K562 (cell line): ENCODE data around the gene HMBS. TPM values are rescaled to one million over a fixed set of nuclear protein-coding genes. Genes with fewer than 3 reads are reported as not detected.

Source experiments
- ARNT ChIP-seq, 2 experiments: fragments of 450-650 bp; IDR thresholded peaks; 2 replicates each; pipeline ENCODE4 v1.6.1; 2016; ENCODE audit warnings: mild to moderate bottlenecking in 1 of 2
- CBFB ChIP-seq: sonication (generic); formaldehyde crosslinking; IDR thresholded peaks from 2 replicates; pipeline ENCODE4 v1.4.0; 2020; ENCODE audit warnings: mild to moderate bottlenecking, missing genetic modification reagents
- DLX4 ChIP-seq: fragments of 250-450 bp; sonication (Bioruptor Pico); IDR thresholded peaks from 2 replicates; pipeline ENCODE4 v1.6.1; 2021; ENCODE audit warnings: mild to moderate bottlenecking
- HCFC1 ChIP-seq: IDR thresholded peaks from 2 replicates; pipeline ENCODE4 v1.6.1; 2012; ENCODE audit warnings: low read depth, low read length, improper control_type of control experiment
- HNRNPLL ChIP-seq: fragments of 200-400 bp; formaldehyde crosslinking; IDR thresholded peaks from 2 replicates; pipeline ENCODE4 v1.6.1; 2017; ENCODE audit warnings: low read length, low read depth, mild to moderate bottlenecking; ENCODE audit not compliant: poor library complexity, severe bottlenecking
- MEIS2 ChIP-seq: fragments of 450-650 bp; IDR thresholded peaks from 2 replicates; pipeline ENCODE4 v1.6.1; 2014; ENCODE audit warnings: mild to moderate bottlenecking; ENCODE audit not compliant: partially characterized antibody
- MYC ChIP-seq, 2 experiments: fragments of 250-450 bp in 1 of 2; sonication (Bioruptor Pico) in 1 of 2; IDR thresholded peaks; 2 replicates each; pipeline versions ENCODE4 v1.5.1 to v1.6.1; 2012 to 2021; ENCODE audit warnings: low read depth in 2 of 2, borderline replicate concordance in 1 of 2, improper control_type of control experiment in 1 of 2, low read length in 1 of 2, mild to moderate bottlenecking in 1 of 2, moderate library complexity in 1 of 2
- NR4A1 ChIP-seq, 2 experiments: fragments of 250-450 bp in 1 of 2; fragments of 450-650 bp in 1 of 2; sonication (Bioruptor Pico) in 1 of 2; IDR thresholded peaks; 2 replicates each; pipeline versions ENCODE4 v1.4.0 to v1.6.1; 2016 to 2020; ENCODE audit warnings: mild to moderate bottlenecking in 2 of 2, missing compliant biosample characterization in 1 of 2, missing genetic modification characterization in 1 of 2, moderate library complexity in 1 of 2
- NRF1 ChIP-seq, 2 experiments: fragments of 450-650 bp; IDR thresholded peaks in 1 of 2; conservative IDR thresholded peaks in 1 of 2; 2 replicates each; pipeline ENCODE4 v1.6.1; 2014; ENCODE audit warnings: mild to moderate bottlenecking in 2 of 2
- PHTF2 ChIP-seq: fragments of 250-450 bp; sonication (Bioruptor Pico); IDR thresholded peaks from 2 replicates; pipeline ENCODE4 v1.5.0; 2021; ENCODE audit warnings: mild to moderate bottlenecking
- POLR2B ChIP-seq: fragments of 450-650 bp; IDR thresholded peaks from 2 replicates; pipeline ENCODE4 v1.6.1; 2018; ENCODE audit warnings: low read depth; ENCODE audit not compliant: partially characterized antibody
- PTBP1 ChIP-seq: fragments of 200-400 bp; formaldehyde crosslinking; IDR thresholded peaks from 2 replicates; pipeline ENCODE4 v1.6.1; 2017; ENCODE audit warnings: low read depth, low read length
- PURB ChIP-seq: sonication (generic); formaldehyde crosslinking; IDR thresholded peaks from 2 replicates; pipeline ENCODE4 v1.9.0; 2021; ENCODE audit warnings: low read depth, mild to moderate bottlenecking, missing genetic modification reagents
- ZNF253 ChIP-seq: fragments of 250-450 bp; sonication (Bioruptor Pico); conservative IDR thresholded peaks from 2 replicates; pipeline ENCODE4 v1.6.1; 2021; ENCODE audit warnings: mild to moderate bottlenecking
- ZNF324 ChIP-seq: fragments of 250-450 bp; sonication (Bioruptor Pico); IDR thresholded peaks from 2 replicates; pipeline ENCODE4 v1.4.0; 2020; ENCODE audit warnings: mild to moderate bottlenecking
- ZNF592 ChIP-seq: fragments of 450-650 bp; IDR thresholded peaks from 2 replicates; pipeline ENCODE4 v1.6.1; 2017; ENCODE audit warnings: antibody characterized with exemption, mild to moderate bottlenecking
- polyA plus RNA-seq, 8 experiments: library from polyadenylated mRNA; depleted of rRNA in 4 of 8; stranded (reverse) in 5 of 8; unstranded in 3 of 8; fragments of >200 nt; fragmentation: Nextera tagmentation in 2 of 8; fragmentation: Illumina TruSeq in 1 of 8; extraction: Ambion mirVana in 2 of 8; extraction: Trizol in 1 of 8; gene quantifications; 2 replicates each; pipeline versions ENCODE4 v1.2.1 to v1.2.3, GENCODE V29; 2011 to 2014; ENCODE audit warnings: inconsistent platforms in 1 of 8, missing spikeins in 1 of 8
- total RNA-seq, 7 experiments: library from RNA; depleted of rRNA in 6 of 7; stranded (reverse); fragments of >200 nt in 6 of 7; fragmentation: Illumina TruSeq in 2 of 7; extraction: Trizol in 2 of 7; gene quantifications; 2 replicates each; pipeline versions ENCODE4 v1.2.1 to v1.2.3, GENCODE V29; 2011 to 2021; ENCODE audit warnings: low replicate concordance in 1 of 7
- TF ChIP-seq, protein P1 (sequence below), 2 experiments: fragments of 450-650 bp in 1 of 2; sonication (generic) in 1 of 2; formaldehyde crosslinking; conservative IDR thresholded peaks; 2 replicates each; pipeline versions ENCODE4 v1.4.0 to v1.8.1; 2020 to 2022; ENCODE audit warnings: mild to moderate bottlenecking in 1 of 2, missing genetic modification reagents in 1 of 2
- TF ChIP-seq, protein P2 (sequence below): fragments of 450-650 bp; IDR thresholded peaks from 2 replicates; pipeline ENCODE4 v1.6.1; 2016
- TF ChIP-seq, protein P3 (sequence below): sonication (generic); formaldehyde crosslinking; IDR thresholded peaks from 2 replicates; pipeline ENCODE4 v1.8.1; 2023; ENCODE audit warnings: mild to moderate bottlenecking, missing genetic modification reagents

Gene HMBS
- total and polyA plus RNA-seq, 9 of the 15 experiments (the other 6 are each of a cell fraction or from before 2014, with no cell fraction given) = 56.9 to 385 (median 286) TPM

GRCh38 chr11:119115484-119116234 is 31.0 kb downstream of the HMBS start (continued):
- TF ChIP-seq NR4A1 (CRISPR knock-in tag; IDR thresholded peaks at IDR 0.05) (no peak), NR4A1 (tag; IDR thresholded peaks at IDR 0.05) (no peak), PHTF2 (CRISPR knock-in tag) (no peak), HCFC1 (no peak), NRF1 (conservative IDR thresholded peaks at IDR 0.05 in 1 of 2, IDR thresholded peaks at IDR 0.05 in 1 of 2) (peak; percentile 72 to 76), HNRNPLL (peak; percentile 31), DLX4 (CRISPR knock-in tag) (no peak), PTBP1 (no peak), PURB (no peak), ARNT (IDR thresholded peaks at IDR 0.05) (no peak), MEIS2 (peak; percentile 66), ZNF592 (0 out of 2 replicates have a peak, but pooled peaks have one; percentile 13), ZNF324 (CRISPR knock-in tag) (no peak), CBFB (no peak), POLR2B (no peak), ZNF253 (no peak), MYC (IDR thresholded peaks at IDR 0.05; ENCODE audit: low read depth, low read length) (0 out of 2 replicates have a peak, but pooled peaks have one; percentile 6), MYC (CRISPR knock-in tag; IDR thresholded peaks at IDR 0.05; ENCODE audit: borderline replicate concordance, low read depth) (no peak)
- TF ChIP-seq, protein P1, sequence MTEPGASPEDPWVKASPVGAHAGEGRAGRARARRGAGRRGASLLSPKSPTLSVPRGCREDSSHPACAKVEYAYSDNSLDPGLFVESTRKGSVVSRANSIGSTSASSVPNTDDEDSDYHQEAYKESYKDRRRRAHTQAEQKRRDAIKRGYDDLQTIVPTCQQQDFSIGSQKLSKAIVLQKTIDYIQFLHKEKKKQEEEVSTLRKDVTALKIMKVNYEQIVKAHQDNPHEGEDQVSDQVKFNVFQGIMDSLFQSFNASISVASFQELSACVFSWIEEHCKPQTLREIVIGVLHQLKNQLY (CRISPR knock-in tag; conservative IDR thresholded peaks at IDR 0.05) = no peak
- TF ChIP-seq, protein P2, sequence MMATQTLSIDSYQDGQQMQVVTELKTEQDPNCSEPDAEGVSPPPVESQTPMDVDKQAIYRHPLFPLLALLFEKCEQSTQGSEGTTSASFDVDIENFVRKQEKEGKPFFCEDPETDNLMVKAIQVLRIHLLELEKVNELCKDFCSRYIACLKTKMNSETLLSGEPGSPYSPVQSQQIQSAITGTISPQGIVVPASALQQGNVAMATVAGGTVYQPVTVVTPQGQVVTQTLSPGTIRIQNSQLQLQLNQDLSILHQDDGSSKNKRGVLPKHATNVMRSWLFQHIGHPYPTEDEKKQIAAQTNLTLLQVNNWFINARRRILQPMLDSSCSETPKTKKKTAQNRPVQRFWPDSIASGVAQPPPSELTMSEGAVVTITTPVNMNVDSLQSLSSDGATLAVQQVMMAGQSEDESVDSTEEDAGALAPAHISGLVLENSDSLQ = peak; percentile 54
- TF ChIP-seq, protein P3, sequence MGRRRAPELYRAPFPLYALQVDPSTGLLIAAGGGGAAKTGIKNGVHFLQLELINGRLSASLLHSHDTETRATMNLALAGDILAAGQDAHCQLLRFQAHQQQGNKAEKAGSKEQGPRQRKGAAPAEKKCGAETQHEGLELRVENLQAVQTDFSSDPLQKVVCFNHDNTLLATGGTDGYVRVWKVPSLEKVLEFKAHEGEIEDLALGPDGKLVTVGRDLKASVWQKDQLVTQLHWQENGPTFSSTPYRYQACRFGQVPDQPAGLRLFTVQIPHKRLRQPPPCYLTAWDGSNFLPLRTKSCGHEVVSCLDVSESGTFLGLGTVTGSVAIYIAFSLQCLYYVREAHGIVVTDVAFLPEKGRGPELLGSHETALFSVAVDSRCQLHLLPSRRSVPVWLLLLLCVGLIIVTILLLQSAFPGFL (CRISPR knock-in tag) = no peak
